ENCODE results near the gene MAPT. TPM values are rescaled to one million over a fixed set of nuclear protein-coding genes. Genes with fewer than 3 reads are reported as not detected.

Gene MAPT
- total RNA-seq, 4 donors from 2014 or later: 1.7 to 2.3 (median 1.8) TPM

DNA sequence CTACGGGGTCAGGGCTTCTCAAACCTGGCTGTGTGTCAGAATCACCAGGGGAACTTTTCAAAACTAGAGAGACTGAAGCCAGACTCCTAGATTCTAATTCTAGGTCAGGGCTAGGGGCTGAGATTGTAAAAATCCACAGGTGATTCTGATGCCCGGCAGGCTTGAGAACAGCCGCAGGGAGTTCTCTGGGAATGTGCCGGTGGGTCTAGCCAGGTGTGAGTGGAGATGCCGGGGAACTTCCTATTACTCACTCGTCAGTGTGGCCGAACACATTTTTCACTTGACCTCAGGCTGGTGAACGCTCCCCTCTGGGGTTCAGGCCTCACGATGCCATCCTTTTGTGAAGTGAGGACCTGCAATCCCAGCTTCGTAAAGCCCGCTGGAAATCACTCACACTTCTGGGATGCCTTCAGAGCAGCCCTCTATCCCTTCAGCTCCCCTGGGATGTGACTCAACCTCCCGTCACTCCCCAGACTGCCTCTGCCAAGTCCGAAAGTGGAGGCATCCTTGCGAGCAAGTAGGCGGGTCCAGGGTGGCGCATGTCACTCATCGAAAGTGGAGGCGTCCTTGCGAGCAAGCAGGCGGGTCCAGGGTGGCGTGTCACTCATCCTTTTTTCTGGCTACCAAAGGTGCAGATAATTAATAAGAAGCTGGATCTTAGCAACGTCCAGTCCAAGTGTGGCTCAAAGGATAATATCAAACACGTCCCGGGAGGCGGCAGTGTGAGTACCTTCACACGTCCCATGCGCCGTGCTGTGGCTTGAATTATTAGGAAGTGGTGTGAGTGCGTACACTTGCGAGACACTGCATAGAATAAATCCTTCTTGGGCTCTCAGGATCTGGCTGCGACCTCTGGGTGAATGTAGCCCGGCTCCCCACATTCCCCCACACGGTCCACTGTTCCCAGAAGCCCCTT lies 115.6 kb downstream of the MAPT start:
- DNase-seq: no peak
- TF ChIP-seq POLR2A (IDR thresholded peaks at IDR 0.05) (no peak), EP300 (IDR thresholded peaks at IDR 0.05; ENCODE audit: low read depth) (no peak), POLR2AphosphoS5 (IDR thresholded peaks at IDR 0.05) (no peak)
- TF ChIP-seq, protein P1, sequence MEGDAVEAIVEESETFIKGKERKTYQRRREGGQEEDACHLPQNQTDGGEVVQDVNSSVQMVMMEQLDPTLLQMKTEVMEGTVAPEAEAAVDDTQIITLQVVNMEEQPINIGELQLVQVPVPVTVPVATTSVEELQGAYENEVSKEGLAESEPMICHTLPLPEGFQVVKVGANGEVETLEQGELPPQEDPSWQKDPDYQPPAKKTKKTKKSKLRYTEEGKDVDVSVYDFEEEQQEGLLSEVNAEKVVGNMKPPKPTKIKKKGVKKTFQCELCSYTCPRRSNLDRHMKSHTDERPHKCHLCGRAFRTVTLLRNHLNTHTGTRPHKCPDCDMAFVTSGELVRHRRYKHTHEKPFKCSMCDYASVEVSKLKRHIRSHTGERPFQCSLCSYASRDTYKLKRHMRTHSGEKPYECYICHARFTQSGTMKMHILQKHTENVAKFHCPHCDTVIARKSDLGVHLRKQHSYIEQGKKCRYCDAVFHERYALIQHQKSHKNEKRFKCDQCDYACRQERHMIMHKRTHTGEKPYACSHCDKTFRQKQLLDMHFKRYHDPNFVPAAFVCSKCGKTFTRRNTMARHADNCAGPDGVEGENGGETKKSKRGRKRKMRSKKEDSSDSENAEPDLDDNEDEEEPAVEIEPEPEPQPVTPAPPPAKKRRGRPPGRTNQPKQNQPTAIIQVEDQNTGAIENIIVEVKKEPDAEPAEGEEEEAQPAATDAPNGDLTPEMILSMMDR (IDR thresholded peaks at IDR 0.05): no peak
- WGBS, 2 donors (ENCODE audit: low coverage in 1 of 2): 81 to 92% methylated on average over 2 to 33 of the region's 33 CpGs
- Histone ChIP-seq H3K27ac (no peak overlapping the region), H3K4me3 (no peak overlapping the region), H3K9me3 (no peaks in the 10 kb centered on the region), H3K36me3 (no peaks in the 10 kb centered on the region), H3K27me3 (no peaks in the 10 kb centered on the region), H3K4me1 (no peaks in the 10 kb centered on the region)
- intact Hi-C loops (cut with DNase I; ENCODE audit: low total_unique reads) (no loop called here), in situ Hi-C loops (cut with MboI; ENCODE audit: low pct_ligation_motif_present in 1 of 4, low pct_unique_long_range_greater_than_20kb in 1 of 4, low sequenced_read_pairs in 3 of 4) (loop anchor here in 2 of 4 donors (10.0 kb wide), 2 partner anchors 205 to 275 kb away; no protein-coding TSS in a partner anchor)

DNA sequence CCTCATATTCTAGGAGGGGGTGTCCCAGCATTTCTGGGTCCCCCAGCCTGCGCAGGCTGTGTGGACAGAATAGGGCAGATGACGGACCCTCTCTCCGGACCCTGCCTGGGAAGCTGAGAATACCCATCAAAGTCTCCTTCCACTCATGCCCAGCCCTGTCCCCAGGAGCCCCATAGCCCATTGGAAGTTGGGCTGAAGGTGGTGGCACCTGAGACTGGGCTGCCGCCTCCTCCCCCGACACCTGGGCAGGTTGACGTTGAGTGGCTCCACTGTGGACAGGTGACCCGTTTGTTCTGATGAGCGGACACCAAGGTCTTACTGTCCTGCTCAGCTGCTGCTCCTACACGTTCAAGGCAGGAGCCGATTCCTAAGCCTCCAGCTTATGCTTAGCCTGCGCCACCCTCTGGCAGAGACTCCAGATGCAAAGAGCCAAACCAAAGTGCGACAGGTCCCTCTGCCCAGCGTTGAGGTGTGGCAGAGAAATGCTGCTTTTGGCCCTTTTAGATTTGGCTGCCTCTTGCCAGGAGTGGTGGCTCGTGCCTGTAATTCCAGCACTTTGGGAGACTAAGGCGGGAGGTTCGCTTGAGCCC lies 116.3 kb downstream of the MAPT start:
- intact Hi-C loops (cut with DNase I; ENCODE audit: low total_unique reads): no loop called here
- H3K27me3 ChIP-seq: no peaks in the 10 kb centered on the region
- H3K4me1 ChIP-seq: no peaks in the 10 kb centered on the region
- H3K27ac ChIP-seq: no peak overlapping the region
- 79 to 90% methylated on average over 3 to 10 of the region's 16 CpGs for WGBS, 2 donors (ENCODE audit: low coverage in 1 of 2)
- DNase-seq: no peak
- TF ChIP-seq, protein P1 (IDR thresholded peaks at IDR 0.05): no peak
- TF ChIP-seq EP300 (IDR thresholded peaks at IDR 0.05; ENCODE audit: low read depth): no peak
- TF ChIP-seq POLR2AphosphoS5 (IDR thresholded peaks at IDR 0.05): no peak
- TF ChIP-seq POLR2A (IDR thresholded peaks at IDR 0.05): no peak
- H3K9me3 ChIP-seq: no peaks in the 10 kb centered on the region
- H3K4me3 ChIP-seq: no peak overlapping the region
- in situ Hi-C loops (cut with MboI; ENCODE audit: low pct_ligation_motif_present in 1 of 4, low pct_unique_long_range_greater_than_20kb in 1 of 4, low sequenced_read_pairs in 3 of 4): no loop called here
- H3K36me3 ChIP-seq: no peaks in the 10 kb centered on the region

DNA sequence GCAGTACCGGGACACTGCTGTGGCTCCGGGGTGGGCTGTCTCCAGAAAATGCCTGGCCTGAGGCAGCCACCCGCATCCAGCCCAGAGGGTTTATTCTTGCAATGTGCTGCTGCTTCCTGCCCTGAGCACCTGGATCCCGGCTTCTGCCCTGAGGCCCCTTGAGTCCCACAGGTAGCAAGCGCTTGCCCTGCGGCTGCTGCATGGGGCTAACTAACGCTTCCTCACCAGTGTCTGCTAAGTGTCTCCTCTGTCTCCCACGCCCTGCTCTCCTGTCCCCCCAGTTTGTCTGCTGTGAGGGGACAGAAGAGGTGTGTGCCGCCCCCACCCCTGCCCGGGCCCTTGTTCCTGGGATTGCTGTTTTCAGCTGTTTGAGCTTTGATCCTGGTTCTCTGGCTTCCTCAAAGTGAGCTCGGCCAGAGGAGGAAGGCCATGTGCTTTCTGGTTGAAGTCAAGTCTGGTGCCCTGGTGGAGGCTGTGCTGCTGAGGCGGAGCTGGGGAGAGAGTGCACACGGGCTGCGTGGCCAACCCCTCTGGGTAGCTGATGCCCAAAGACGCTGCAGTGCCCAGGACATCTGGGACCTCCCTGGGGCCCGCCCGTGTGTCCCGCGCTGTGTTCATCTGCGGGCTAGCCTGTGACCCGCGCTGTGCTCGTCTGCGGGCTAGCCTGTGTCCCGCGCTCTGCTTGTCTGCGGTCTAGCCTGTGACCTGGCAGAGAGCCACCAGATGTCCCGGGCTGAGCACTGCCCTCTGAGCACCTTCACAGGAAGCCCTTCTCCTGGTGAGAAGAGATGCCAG lies 117.6 kb downstream of the MAPT start:
- H3K9me3 ChIP-seq: no peaks in the 10 kb centered on the region
- no peaks in the 10 kb centered on the region for H3K36me3 ChIP-seq
- no peak for TF ChIP-seq EP300 (IDR thresholded peaks at IDR 0.05; ENCODE audit: low read depth)
- TF ChIP-seq POLR2A (IDR thresholded peaks at IDR 0.05): no peak
- no peak for TF ChIP-seq POLR2AphosphoS5 (IDR thresholded peaks at IDR 0.05)
- TF ChIP-seq, protein P1 (IDR thresholded peaks at IDR 0.05): no peak
- no peaks in the 10 kb centered on the region for H3K4me1 ChIP-seq
- 86% methylated on average over 28 of the region's 28 CpGs; no CpG with 5 or more reads in 1 of the 2 donors for WGBS, 2 donors (ENCODE audit: low coverage in 1 of 2)
- no peak overlapping the region for H3K4me3 ChIP-seq
- no peak overlapping the region for H3K27ac ChIP-seq
- DNase-seq: no peak
- H3K27me3 ChIP-seq: no peaks in the 10 kb centered on the region
- in situ Hi-C loops (cut with MboI; ENCODE audit: low pct_ligation_motif_present in 1 of 4, low pct_unique_long_range_greater_than_20kb in 1 of 4, low sequenced_read_pairs in 3 of 4) (no loop called here), intact Hi-C loops (cut with DNase I; ENCODE audit: low total_unique reads) (no loop called here)
